Measurements from ENCODE around the gene RPRD1A.
"Not testable (repeated sequence)": the region's sequence is repeated elsewhere in the genome, so short reads cannot be mapped to it uniquely, and the experiment has no call there.

Gene RPRD1A

GRCh38 chr18:36081118-36081517, 13.8 kb upstream of the RPRD1A start:
- not testable (repeated sequence) for FAIRE-seq; DNase-seq (ENCODE audit: insufficient read length, low spot score)

- DNase-seq (ENCODE audit: insufficient read length, low spot score) (no peak), FAIRE-seq (no peak)
These were observed 11.6 kb upstream of the RPRD1A start for GRCh38 chr18:36078751-36079529.

- not testable (repeated sequence) for DNase-seq (ENCODE audit: insufficient read length, low spot score); FAIRE-seq
These were observed 10.4 kb upstream of the RPRD1A start for GRCh38 chr18:36077764-36078163.

- FAIRE-seq (no peak), DNase-seq (ENCODE audit: insufficient read length, low spot score) (no peak)
These were observed 8.7 kb upstream of the RPRD1A start for GRCh38 chr18:36075862-36076587.

GRCh38 chr18:36074435-36074834, 7.1 kb upstream of the RPRD1A start:
- DNase-seq (ENCODE audit: insufficient read length, low spot score) (no peak), FAIRE-seq (no peak)

GRCh38 chr18:36073676-36074075, 6.3 kb upstream of the RPRD1A start:
- DNase-seq (ENCODE audit: insufficient read length, low spot score) (no peak), FAIRE-seq (no peak)

- FAIRE-seq; DNase-seq (ENCODE audit: insufficient read length, low spot score): not testable (repeated sequence)
These were observed 5.0 kb upstream of the RPRD1A start for GRCh38 chr18:36072406-36072805.

GRCh38 chr18:36066686-36067054, 689 bp downstream of the RPRD1A start:
- no peak for FAIRE-seq
- DNase-seq (ENCODE audit: insufficient read length, low spot score): no peak

- no peak for FAIRE-seq
- DNase-seq (ENCODE audit: insufficient read length, low spot score): no peak
These were observed 1.4 kb downstream of the RPRD1A start for GRCh38 chr18:36066001-36066400.

- DNase-seq (ENCODE audit: insufficient read length, low spot score); FAIRE-seq: not testable (repeated sequence)
These were observed 2.6 kb downstream of the RPRD1A start for GRCh38 chr18:36064809-36065079.

- no peak for DNase-seq (ENCODE audit: insufficient read length, low spot score)
- no peak for FAIRE-seq
These were observed 3.1 kb downstream of the RPRD1A start for GRCh38 chr18:36064027-36064808.

GRCh38 chr18:36058674-36059073, 8.7 kb downstream of the RPRD1A start:
- no peak for FAIRE-seq
- DNase-seq (ENCODE audit: insufficient read length, low spot score): no peak

GRCh38 chr18:36051760-36052159, 15.6 kb downstream of the RPRD1A start:
- no peak for DNase-seq (ENCODE audit: insufficient read length, low spot score)
- no peak for FAIRE-seq

- DNase-seq (ENCODE audit: insufficient read length, low spot score) (no peak), FAIRE-seq (no peak)
These were observed 16.9 kb downstream of the RPRD1A start for GRCh38 chr18:36050479-36050878.

- DNase-seq (ENCODE audit: insufficient read length, low spot score) (no peak), FAIRE-seq (peak; percentile 4)
These were observed 19.8 kb downstream of the RPRD1A start for GRCh38 chr18:36047521-36047920.

- FAIRE-seq: no peak
- DNase-seq (ENCODE audit: insufficient read length, low spot score): no peak
These were observed 20.5 kb downstream of the RPRD1A start for GRCh38 chr18:36046898-36047297.

GRCh38 chr18:36045241-36045991, 21.9 kb downstream of the RPRD1A start:
- FAIRE-seq (no peak), DNase-seq (ENCODE audit: insufficient read length, low spot score) (no peak)

GRCh38 chr18:36043153-36043552, 24.2 kb downstream of the RPRD1A start:
- no peak for FAIRE-seq
- no peak for DNase-seq (ENCODE audit: insufficient read length, low spot score)

- no peak for FAIRE-seq
These were observed 26.2 kb downstream of the RPRD1A start for GRCh38 chr18:36041146-36041545.

GRCh38 chr18:36038102-36038663, 29.2 kb downstream of the RPRD1A start:
- FAIRE-seq: no peak
- no peak for DNase-seq (ENCODE audit: insufficient read length, low spot score)

More at GRCh38 chr18:36041146-36041545, 26.2 kb downstream of the RPRD1A start:
- no peak for DNase-seq (ENCODE audit: insufficient read length, low spot score)

Data from GM19239 (cell line).